Liver (tissue), 9 donors: ENCODE results near the gene RMRP. TPM values are rescaled to one million over a fixed set of nuclear protein-coding genes. Genes with fewer than 3 reads are reported as not detected.
A peak's percentile ranks its signal among the peaks of the same experiment; 100 is the strongest.

Experiments used
- DNase-seq: peaks from one replicate; pipeline ENCODE4 v3.0.0-alpha.2; 2017; ENCODE audit warnings: low spot score
- H3K27ac ChIP-seq, 2 donors: one replicate each; pipeline ENCODE4 v1.7.0; 2013; ENCODE audit warnings: inconsistent platforms in 2 of 2, low read length in 2 of 2, control low read depth in 1 of 2, low read depth in 1 of 2, mild to moderate bottlenecking in 1 of 2
- H3K27me3 ChIP-seq, 4 donors: one replicate each; pipeline versions ENCODE4 v1.6.1 to v1.7.0; 2013; ENCODE audit warnings: low read length in 3 of 4, inconsistent platforms in 1 of 4, mild to moderate bottlenecking in 1 of 4, moderate library complexity in 1 of 4; ENCODE audit not compliant: control insufficient read depth in 4 of 4, insufficient read depth in 4 of 4
- H3K36me3 ChIP-seq, 4 donors: one replicate each; pipeline versions ENCODE4 v1.6.1 to v1.7.0; 2013; ENCODE audit warnings: low read length in 3 of 4, mild to moderate bottlenecking in 3 of 4, low read depth in 1 of 4, moderate library complexity in 1 of 4; ENCODE audit not compliant: control insufficient read depth in 4 of 4, insufficient read depth in 3 of 4
- H3K4me1 ChIP-seq, 4 donors: one replicate each; pipeline versions ENCODE4 v1.6.1 to v1.7.0; 2013; ENCODE audit warnings: low read length in 3 of 4, mild to moderate bottlenecking in 3 of 4, moderate library complexity in 1 of 4; ENCODE audit not compliant: control insufficient read depth in 4 of 4, insufficient read depth in 4 of 4
- H3K4me3 ChIP-seq, 3 donors: one replicate each; pipeline versions ENCODE4 v1.6.1 to v1.7.0; 2013; ENCODE audit warnings: low read length in 3 of 3, control low read depth in 1 of 3, low read depth in 1 of 3, mild to moderate bottlenecking in 1 of 3
- H3K9ac ChIP-seq, 2 donors: one replicate each; pipeline ENCODE4 v1.7.0; 2013; ENCODE audit warnings: low read length in 2 of 2, mild to moderate bottlenecking in 2 of 2, moderate library complexity in 2 of 2, control low read depth in 1 of 2, low read depth in 1 of 2
- H3K9me3 ChIP-seq, 4 donors: one replicate each; pipeline versions ENCODE4 v1.6.1 to v1.7.0; 2013; ENCODE audit warnings: low read length in 3 of 4; ENCODE audit not compliant: control insufficient read depth in 4 of 4
- EGR1 ChIP-seq, 2 donors: IDR thresholded peaks; 2 replicates each; pipeline ENCODE4 v1.6.1; 2016 to 2018; ENCODE audit warnings: antibody characterized with exemption in 2 of 2, low read depth in 2 of 2
- FOXA2 ChIP-seq: IDR thresholded peaks from 2 replicates; pipeline ENCODE4 v1.6.1; 2016; ENCODE audit warnings: antibody characterized with exemption
- HNF4A ChIP-seq, 2 donors: conservative IDR thresholded peaks; 2 replicates each; pipeline ENCODE4 v1.6.1; 2016; ENCODE audit warnings: antibody characterized with exemption in 2 of 2, mild to moderate bottlenecking in 2 of 2
- HNF4G ChIP-seq: IDR thresholded peaks from 2 replicates; pipeline ENCODE4 v1.6.1; 2016; ENCODE audit warnings: antibody characterized with exemption
- NR2F2 ChIP-seq: IDR thresholded peaks from 2 replicates; pipeline ENCODE4 v1.6.1; 2016; ENCODE audit warnings: antibody characterized with exemption
- RAD21 ChIP-seq, 2 donors: IDR thresholded peaks; 2 replicates each; pipeline ENCODE4 v1.6.1; 2016; ENCODE audit warnings: antibody characterized with exemption in 2 of 2, mild to moderate bottlenecking in 2 of 2
- SP1 ChIP-seq: IDR thresholded peaks from 2 replicates; pipeline ENCODE4 v1.6.1; 2018; ENCODE audit warnings: antibody characterized with exemption, mild to moderate bottlenecking
- YY1 ChIP-seq: IDR thresholded peaks from 2 replicates; pipeline ENCODE4 v1.6.1; 2016; ENCODE audit warnings: antibody characterized with exemption, mild to moderate bottlenecking
- WGBS: extraction: QIAGEN DNeasy Blood & Tissue Kit; methylation state at CpG from one replicate; pipeline ENCODE4 v1.1.7; 2013; 5-methylcytosine and 5-hydroxymethylcytosine counted together
- polyA plus RNA-seq, 2 donors: library from polyadenylated mRNA; stranded (reverse) in 1 of 2; unstranded in 1 of 2; fragments of 200-250 nt in 1 of 2; fragments of >200 nt in 1 of 2; fragmentation: Nextera tagmentation in 1 of 2; extraction: Ambion mirVana in 1 of 2; gene quantifications; one replicate each; pipeline versions ENCODE4 v1.2.1 to v1.2.3, GENCODE V29; 2013 to 2015
- total RNA-seq, 2 donors: library from RNA; depleted of rRNA; stranded (reverse); fragments of >200 nt; gene quantifications; one replicate each; pipeline ENCODE4 v1.2.3, GENCODE V29; 2014
- TF ChIP-seq, protein P1 (sequence below): IDR thresholded peaks from 2 replicates; pipeline ENCODE4 v1.6.1; 2016; ENCODE audit warnings: antibody characterized with exemption
- TF ChIP-seq, protein P2 (sequence below): fragments of 150-350 bp; IDR thresholded peaks from 2 replicates; pipeline ENCODE4 v1.5.1; 2017; ENCODE audit warnings: improper control_type of control experiment, low read depth, low read length; ENCODE audit not compliant: missing input control
- donor health status: healthy.
- donor health status: healthy.
- donor health status: healthy.
- donor health status: healthy.
- donor health status: healthy.

The RMRP gene
- total and polyA plus RNA-seq, 4 donors: 5.3 to 67,037 (median 2,677) TPM

- TF ChIP-seq, protein P1, sequence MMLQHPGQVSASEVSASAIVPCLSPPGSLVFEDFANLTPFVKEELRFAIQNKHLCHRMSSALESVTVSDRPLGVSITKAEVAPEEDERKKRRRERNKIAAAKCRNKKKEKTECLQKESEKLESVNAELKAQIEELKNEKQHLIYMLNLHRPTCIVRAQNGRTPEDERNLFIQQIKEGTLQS: no peak
- TF ChIP-seq, protein P2, sequence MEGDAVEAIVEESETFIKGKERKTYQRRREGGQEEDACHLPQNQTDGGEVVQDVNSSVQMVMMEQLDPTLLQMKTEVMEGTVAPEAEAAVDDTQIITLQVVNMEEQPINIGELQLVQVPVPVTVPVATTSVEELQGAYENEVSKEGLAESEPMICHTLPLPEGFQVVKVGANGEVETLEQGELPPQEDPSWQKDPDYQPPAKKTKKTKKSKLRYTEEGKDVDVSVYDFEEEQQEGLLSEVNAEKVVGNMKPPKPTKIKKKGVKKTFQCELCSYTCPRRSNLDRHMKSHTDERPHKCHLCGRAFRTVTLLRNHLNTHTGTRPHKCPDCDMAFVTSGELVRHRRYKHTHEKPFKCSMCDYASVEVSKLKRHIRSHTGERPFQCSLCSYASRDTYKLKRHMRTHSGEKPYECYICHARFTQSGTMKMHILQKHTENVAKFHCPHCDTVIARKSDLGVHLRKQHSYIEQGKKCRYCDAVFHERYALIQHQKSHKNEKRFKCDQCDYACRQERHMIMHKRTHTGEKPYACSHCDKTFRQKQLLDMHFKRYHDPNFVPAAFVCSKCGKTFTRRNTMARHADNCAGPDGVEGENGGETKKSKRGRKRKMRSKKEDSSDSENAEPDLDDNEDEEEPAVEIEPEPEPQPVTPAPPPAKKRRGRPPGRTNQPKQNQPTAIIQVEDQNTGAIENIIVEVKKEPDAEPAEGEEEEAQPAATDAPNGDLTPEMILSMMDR: peak; percentile 36
- peak; percentile 63 to 69 for TF ChIP-seq RAD21 (IDR thresholded peaks at IDR 0.05)
- H3K9ac ChIP-seq: no peak overlapping the region
- no peak overlapping the region for H3K4me3 ChIP-seq
- peaks cover 4 to 34% (median 12%) of the 10 kb centered on the region in 4 donors for H3K4me1 ChIP-seq
- no peaks in the 10 kb centered on the region for H3K27me3 ChIP-seq
- WGBS: 71% methylated on average over 9 of the region's 9 CpGs
- H3K9me3 ChIP-seq: no peaks in the 10 kb centered on the region
- no peaks in the 10 kb centered on the region for H3K36me3 ChIP-seq
- no peak for DNase-seq
- no peak overlapping the region for H3K27ac ChIP-seq
Observed at GRCh38 chr9:35660966-35661415, 3.2 kb upstream of the RMRP start.

GRCh38 chr9:35659340-35659739 lies 1.5 kb upstream of the RMRP start:
- no peak for DNase-seq
- Histone ChIP-seq H3K9ac (peak overlapping the region in 1 of 2 donors; percentile 1), H3K27ac (peak overlapping the region in 1 of 2 donors; percentile 99), H3K36me3 (no peaks in the 10 kb centered on the region), H3K4me1 (peaks cover 2 to 24% (median 5%) of the 10 kb centered on the region in 4 donors), H3K9me3 (no peaks in the 10 kb centered on the region), H3K27me3 (no peaks in the 10 kb centered on the region), H3K4me3 (peak overlapping the region in 1 of 3 donors; percentile 79)
- WGBS: 77% methylated on average over 3 of the region's 3 CpGs
- no peak for TF ChIP-seq HNF4G
- TF ChIP-seq YY1: no peak
- no peak for TF ChIP-seq FOXA2
- TF ChIP-seq, protein P1: no peak
- TF ChIP-seq RAD21 (IDR thresholded peaks at IDR 0.05): no peak
- no peak for TF ChIP-seq SP1

DNA sequence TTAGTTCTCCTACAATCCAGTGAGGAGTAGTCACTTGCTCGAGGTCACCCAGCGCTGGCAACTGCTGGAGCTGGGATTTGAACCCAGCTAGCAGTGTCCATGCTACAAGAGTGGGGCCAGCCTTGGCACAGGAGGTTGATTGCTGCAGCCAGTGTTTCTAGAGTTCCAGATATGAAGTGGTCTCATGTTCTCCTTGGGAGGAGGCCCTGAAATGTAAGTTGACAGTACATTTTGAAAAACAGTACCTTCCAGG lies 1.1 kb upstream of the RMRP start:
- Histone ChIP-seq H3K4me3 (peak overlapping the region; percentile 79 to 87 (median 79)), H3K9me3 (no peaks in the 10 kb centered on the region), H3K4me1 (peaks cover 2 to 24% (median 5%) of the 10 kb centered on the region in 4 donors), H3K36me3 (no peaks in the 10 kb centered on the region), H3K27ac (peak overlapping the region; percentile 98 to 99), H3K9ac (peak overlapping the region; percentile 78 to 91), H3K27me3 (no peaks in the 10 kb centered on the region)
- DNase-seq: no peak
- WGBS: under 1% methylated on average over 2 of the region's 2 CpGs
- TF ChIP-seq SP1: no peak
- no peak for TF ChIP-seq NR2F2
- no peak for TF ChIP-seq HNF4A (conservative IDR thresholded peaks at IDR 0.05)
- TF ChIP-seq YY1: no peak
- TF ChIP-seq EGR1 (IDR thresholded peaks at IDR 0.05; ENCODE audit: low read depth in 2 of 2): no peak
